Putamen (tissue), 1 donor: Measurements from ENCODE around the gene TWF2.
A peak's percentile ranks its signal among the peaks of the same experiment; 100 is the strongest.
"Not testable (repeated sequence)": the region's sequence is repeated elsewhere in the genome, so short reads cannot be mapped to it uniquely, and the experiment has no call there.

Experiments
- DNase-seq: peaks from one replicate; pipeline ENCODE4 v3.0.0-alpha.2; 2016; ENCODE audit warnings: low spot score

The TWF2 gene

DNA sequence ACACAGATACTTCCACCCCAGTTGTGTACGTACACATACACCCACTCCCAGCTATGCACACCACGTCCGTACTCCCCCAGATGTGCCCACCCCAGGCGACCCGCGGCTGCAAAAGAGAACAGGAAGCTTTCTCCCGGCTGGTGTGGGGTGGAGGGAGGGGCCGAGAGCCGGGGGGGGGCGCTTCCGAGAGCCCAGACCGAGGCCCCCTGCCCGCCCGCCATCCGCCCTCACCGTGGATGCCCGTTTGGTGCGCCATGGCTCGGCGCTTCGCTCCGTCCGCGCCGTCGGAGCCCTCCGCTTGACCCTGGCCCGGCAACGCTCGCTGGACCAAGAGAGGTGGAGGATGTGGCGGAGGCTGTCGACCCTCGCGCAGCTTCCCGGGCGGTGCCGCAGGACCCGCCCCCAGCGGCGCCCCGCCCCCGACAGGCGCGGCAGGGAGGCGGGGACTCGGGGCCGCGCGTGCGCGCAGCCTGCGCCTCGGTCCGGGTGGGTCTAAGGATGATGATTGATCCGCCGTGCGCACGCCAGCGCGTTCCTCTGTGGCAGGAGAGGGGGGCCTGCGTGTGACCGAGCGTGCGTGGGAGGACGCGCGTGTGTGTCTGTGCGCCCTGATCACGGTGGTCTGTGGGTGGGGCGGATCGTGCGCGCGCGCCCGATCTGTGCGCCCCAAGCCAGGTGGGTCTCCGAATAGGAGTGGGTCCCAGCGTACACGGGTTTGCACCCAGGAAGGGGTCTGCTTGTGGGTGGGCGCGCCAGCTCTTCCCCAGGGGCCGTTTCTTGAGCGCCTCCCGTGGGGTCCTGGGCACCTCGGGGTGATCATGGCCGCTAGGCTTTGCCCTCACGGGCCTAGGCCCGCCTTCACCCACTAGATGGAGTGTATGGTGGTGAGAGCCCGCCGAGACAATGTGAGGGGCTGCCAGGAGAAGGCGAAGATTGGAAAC is at the start of gene TWF2:
Gene TWF2 (minus strand): TSS at position 398 of the 941 bp plus-strand sequence. CDS start 142 bp downstream, at position 256.
- peak; percentile 86 for DNase-seq

DNA sequence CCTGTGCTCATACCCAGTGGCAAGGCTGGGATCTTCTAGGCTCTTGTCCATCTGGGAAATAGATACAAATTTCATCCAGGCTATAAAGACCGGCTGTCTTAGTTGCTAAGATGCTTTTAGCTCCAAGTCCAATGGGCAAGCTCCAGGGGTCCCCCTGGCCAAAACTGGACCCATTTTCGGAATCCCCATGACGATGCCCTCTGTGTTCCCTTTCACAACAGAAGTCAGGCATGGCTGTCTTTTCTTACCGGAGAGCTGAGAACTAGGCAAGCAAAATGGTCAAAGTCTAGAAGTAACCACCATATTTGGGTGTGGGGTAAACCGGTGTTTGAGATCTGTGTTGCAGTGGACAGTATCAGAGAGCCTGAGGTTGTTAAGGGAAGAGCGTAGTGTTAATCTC is 49.7 kb upstream of the TWF2 start:
- no peak for DNase-seq

DNA sequence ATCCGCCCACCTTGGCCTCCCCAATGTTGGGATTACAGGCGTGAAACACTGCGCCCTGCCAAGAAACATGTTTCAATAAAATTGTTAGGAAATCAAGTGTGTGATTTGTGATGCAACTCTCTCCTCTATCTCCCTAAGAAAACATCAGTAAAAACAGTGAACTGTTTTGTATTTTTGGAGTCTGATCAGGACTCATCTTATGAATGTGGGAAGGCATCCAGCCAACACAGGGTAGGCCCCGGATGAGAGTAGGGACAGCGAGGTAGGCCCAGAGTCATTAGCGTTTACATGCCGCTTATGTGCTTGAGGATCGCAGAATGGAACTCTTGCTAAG is 47.8 kb upstream of the TWF2 start:
- no peak for DNase-seq

DNA sequence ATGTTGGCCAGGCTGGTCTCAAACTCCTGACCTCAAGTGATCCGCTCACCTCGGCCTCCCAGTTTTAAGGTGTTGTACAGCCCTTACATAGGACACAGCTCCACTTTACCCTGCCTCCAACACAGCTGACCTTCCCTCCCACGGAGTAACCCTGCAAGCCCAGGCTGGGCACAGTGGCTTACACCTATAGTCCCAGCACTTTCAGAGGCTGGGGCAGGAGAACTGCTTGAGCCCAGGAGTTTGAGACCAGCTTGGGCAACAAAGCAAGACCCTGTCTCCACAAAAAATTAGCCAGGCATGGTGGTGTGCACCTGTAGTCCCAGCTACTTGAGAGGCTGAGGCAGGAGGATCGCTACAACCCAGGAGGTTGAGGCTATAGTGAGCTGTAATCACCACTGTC is 45.1 kb upstream of the TWF2 start:
- DNase-seq: not testable (repeated sequence)

DNA sequence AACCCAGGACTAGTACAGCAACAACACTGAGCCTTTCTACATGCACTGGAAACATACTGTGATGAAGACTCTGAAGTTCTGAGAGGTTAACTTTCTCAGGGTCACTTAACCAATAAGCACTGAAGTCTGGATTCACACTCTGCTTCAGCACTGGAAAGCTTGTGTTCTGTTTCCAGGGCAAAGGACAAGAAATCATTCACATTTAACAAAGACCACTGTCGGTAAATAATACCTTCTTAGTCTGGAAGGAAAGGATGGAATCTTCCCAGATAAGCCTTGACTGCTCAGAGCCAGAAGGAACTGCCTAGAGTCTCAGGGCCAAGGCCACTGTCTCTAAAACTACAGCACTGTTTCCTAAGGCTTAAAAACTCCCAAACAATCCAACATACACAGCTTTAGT is 44.3 kb upstream of the TWF2 start:
- no peak for DNase-seq

DNA sequence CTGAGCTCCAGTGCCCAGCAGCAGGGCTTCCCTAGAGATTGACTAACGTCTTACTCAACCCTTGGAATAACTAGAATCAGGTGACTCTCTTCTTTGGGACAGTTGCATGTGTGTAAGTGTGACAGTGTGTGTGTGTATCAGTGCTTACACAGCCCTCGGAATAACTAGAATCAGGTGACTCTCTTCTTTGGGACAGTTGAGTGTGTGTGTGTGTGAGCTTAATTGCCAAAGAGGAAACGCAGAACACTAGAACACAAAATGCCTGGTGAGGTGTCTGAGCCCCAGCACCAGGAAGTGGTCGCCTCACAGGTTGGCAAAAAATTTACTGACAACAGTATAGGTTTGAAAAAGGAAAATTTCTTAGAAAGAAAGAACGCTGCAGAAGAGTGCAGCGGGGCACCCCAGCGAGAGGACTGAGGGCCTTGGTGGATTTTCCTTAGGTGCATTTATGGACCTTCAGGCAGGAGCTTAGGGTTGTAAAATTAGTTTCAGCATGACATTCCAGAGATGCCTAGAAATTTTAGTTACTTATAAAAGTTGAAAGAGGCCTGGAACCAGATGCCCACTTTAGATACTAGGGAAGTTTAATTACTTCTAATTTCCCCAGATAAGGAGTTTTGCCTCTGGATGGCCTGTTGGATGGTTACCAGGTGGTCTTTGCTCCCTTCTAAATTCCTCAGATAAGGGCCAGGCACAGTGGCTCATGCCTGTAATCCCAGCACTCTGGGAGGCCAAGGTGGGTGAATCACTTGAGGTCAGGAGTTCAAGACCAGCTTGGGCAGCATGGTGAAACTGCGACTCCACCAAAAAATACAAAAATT is 43.2 kb upstream of the TWF2 start:
- no peak for DNase-seq

DNA sequence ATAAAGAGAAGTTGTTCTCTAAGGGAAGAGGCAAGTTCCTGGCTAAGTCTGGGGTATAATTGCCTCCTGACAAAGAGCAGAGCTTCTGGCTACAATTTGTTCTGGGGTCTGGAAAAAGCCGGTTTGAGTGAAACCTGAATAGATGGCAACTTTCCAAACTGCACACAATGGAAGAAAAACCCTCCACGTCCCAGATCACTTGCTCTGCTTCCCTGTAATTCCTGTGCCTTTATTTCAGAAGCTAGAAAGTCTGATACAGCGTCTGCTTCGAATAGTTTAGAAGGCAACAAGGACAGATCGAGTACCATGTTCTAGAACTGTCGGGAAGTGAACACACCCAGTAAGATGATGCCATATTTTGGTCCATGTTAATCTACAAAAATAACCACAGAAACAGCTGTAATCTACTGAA is 41.1 kb upstream of the TWF2 start:
- DNase-seq: no peak

DNA sequence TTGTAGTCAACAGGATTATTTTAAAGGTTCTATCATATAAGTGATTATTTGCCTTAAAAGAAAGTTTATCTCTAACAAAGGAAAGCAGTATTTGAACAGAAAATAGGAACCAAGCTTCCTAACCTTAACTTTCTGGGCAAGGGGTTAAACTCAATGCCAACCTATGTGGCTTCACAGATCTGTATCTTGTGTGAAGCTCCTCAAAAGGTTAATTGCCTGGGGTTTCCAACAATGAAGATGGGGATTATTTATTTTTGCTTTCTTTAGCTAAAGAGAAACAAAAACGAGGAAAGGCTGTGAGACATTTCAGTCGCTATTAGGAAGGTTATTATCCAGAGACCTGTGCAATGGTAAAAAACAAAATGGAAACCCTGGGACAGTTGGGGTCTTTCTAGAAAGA is 40.6 kb upstream of the TWF2 start:
- no peak for DNase-seq

DNA sequence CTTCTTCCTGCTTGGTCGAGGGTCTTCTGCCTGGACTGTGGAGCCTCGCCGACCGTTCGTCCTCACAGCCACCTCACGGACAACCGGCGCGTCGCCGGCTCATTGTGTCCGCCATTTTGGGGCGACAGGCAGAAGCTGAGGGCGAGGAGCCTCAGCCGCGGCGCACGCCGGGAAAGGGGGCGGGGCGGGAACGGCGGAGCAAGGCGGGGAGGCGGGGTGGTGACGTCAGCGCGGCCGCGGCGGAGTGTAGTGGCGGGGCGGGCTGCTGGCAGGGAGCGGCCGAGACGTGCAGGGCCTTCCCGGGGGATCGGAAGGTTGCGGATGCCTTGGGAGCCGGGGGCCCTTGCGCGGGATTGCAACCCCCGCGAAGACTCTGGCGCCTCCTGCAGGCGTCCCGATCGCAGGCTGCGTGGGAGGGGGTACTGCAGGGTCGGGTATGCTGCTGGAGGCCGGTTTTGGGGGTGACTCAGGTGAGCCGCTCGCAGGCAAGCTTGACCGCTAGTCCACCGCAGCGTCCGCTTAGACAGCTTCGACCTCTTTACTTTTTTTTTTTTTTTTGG is 39.6 kb upstream of the TWF2 start, which contains the start of gene WDR82:
Gene WDR82 (minus strand): TSS at position 140 of the 560 bp plus-strand sequence. CDS start 288 bp downstream, outside the sequence.
- DNase-seq: peak; percentile 94

DNA sequence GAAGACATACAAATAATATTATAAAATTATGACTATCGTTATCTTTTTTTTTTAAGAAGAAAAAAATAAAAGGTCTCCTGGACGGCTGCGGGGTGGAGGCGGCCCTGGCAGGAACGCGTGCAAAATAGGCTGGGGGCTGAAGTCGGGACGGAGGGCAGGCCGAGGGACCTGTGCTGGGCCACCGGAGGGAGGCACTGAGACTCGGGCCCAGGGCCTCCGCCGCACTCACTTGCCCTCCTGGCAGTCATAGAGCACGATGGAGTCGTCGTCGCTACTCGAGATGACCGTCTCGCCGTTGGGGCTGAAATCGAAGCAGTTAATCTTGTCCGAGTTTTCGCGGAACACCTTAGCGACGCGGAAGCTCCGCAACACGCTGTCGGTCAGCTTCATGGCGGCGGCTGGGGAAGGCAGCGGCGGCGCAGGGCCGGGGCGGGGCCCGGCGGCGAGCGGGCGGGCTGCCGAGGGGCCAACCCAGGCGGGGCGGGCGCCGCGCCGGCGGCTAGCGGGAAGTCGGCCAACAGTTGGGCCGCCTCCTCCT is 39.1 kb upstream of the TWF2 start:
- no peak for DNase-seq

DNA sequence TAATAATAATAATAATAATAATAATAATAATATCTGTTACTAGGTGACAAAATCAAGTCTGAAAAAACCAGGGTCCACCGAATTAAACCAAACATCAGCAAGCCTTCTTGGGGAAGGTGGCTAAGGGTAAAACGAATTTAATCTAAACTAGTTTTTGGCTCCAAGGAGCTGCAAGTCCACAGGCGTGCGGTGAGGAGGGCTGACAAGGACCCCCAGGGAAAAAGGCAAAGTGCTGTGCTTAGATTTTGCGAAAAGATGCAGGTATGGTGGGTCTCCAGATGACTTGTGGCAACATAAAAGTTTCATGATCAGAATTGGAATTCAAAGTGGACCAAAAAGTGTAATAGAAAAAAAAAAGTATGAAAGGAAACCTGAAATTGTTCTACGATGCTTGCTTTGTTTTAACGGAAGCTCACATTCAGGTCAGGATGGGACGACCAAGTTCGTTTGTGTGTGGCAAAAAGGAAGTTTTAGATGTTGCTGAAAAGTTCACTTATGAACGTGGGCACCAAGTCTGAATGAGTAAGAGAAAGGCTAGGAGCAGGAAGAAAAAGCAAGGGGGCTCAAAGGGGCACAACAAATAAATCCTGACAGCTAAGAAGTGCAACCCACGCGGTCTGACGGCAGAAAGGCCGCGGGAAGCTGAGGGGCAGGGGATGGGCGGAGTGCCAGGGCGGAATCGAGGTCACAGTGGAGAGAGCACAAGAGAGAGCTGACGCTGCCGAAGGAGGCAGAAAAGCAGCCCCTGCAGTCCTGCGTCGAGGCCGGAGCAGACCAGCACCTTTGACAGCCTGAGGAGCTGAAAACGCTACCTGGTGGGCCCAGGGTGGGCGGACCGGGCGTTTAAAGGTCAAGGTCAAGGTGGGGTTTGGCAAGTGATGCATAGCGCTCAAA is 38.4 kb upstream of the TWF2 start:
- peak; percentile 43 for DNase-seq

DNA sequence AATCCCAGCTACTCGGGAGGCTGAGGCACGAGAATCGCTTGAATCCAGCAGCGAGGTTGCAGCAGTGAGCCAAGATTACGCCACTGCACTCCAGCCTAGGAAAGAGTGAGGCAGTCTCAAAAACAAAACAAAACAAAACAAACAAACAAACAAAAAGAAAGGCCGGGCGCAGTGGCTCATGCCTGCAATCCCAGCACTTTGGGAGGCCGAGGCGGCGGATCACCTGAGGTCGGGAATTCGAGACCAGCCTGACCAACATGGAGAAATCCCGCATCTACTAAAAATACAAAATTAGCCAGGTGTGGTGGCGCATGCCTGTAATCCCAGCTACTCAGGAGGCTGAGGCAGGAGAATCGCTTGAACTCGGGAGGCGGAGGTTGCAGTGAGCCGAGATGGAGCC is 35.8 kb upstream of the TWF2 start:
- not testable (repeated sequence) for DNase-seq

DNA sequence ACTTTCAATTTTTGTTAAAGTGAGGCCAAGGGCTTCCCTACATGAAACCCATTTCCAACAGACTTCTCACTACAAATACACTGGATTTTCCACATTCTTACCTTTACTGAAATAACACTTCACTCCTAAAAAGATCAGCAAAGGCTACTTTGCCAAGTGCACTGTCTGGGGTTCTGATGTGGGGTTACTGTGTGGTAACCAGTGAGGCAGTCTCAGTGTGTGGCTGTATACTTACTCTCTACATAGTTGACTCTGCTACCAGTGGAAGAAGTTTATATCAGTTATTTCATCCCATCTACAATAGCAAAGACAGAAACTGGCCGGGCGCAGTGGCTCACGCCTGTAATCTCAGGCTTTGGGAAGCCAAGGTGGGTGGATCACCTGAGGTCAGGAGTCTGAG is 33.9 kb upstream of the TWF2 start:
- no peak for DNase-seq

DNA sequence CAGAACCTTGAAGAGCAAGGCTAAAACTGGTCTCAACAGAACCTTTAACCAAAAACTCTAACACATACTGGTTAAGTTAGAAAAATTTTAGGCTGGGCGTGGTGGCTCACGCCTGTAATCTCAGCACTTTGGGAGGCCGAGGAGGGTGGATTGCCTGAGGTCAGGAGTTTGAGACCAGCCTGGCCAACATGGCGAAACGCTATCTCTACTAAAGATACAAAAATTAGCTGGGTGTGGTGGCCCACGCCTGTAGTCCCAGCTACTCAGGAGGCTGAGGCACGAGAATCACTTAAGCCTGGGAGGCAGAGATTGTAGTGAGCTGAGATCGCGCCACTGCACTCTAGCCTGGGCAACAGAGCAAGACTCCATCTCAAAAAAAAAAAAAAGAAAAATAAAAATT is 33.2 kb upstream of the TWF2 start:
- DNase-seq: not testable (repeated sequence)

DNA sequence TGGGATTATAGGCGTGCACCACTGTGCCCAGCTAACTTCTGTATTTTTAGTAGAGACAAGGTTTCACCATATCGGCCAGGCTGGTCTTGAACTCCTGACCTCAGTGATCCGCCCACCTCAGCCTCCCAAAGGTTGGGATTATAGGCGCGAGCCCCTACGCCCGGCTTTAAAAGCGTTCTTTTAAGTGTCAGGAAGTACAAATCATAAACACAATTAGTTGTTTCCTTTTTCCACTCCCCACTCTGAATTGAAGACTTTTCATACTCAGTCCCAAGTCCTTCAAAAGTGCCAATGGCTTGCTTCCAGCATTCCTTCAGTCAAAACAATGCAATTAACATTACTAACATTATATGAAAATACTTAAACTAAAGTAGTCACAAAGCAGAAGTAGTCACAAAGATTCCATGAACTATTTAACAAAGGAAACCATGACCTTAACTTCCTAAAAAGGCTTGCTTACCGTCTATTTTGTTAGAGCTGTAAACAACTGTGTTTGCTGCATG is 31.3 kb upstream of the TWF2 start:
- no peak for DNase-seq

DNA sequence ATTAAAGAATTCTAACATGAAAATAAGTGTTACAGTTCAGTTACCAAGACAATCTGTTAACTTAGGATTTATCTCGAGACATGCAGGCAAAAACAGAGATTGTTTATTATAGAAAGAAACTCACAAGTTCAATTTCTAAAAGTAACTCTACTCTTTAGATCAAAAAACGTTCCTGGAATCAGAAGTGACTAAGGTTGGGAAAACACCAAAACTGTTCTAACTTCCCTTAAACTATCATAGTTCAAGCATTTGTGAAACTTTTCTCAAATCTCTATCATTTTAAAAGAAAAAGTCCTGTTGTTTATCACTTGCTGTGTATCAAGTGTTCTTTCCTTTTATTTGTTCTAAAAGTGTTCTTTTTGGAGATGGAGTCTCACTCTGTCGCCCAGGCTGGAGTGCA is 30.8 kb upstream of the TWF2 start:
- DNase-seq: no peak

DNA sequence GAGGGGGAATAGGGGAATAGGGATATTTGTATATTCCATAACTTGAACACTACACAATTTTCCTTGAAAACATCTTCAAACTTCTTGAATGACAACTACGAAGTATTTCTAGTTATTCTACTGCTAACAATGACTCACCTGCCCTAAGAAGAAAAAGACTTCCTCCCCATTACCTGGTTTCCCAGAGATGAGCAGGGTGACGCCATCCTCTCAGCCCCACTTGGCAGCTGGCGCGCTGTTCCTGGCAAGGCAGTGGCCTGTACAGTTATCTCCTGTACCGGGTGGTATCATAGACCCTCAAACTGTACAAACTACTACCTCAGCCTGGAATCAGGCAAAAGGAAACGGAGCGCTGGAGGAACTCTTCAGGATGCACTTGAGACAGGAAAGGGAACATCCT is 29.1 kb upstream of the TWF2 start:
- DNase-seq: no peak

DNA sequence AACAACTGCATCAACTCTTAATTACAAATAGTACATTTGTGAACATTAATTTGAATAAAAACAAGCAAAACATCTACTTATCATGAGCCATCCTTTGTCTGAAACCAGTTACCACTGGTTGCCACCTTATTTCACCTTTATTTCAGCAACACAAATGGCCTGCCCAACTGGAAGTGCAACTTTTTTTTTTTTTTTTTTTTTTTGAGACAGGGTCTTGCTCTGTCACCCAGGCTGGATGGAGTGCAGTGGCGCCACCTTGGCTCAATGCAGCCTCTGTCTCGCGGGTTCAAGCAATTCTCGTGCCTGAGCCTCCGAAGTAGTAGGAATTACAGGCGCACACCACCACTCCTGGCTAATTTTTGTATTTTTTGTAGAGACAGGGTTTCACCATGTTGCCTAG is 26.4 kb upstream of the TWF2 start:
- no peak for DNase-seq

DNA sequence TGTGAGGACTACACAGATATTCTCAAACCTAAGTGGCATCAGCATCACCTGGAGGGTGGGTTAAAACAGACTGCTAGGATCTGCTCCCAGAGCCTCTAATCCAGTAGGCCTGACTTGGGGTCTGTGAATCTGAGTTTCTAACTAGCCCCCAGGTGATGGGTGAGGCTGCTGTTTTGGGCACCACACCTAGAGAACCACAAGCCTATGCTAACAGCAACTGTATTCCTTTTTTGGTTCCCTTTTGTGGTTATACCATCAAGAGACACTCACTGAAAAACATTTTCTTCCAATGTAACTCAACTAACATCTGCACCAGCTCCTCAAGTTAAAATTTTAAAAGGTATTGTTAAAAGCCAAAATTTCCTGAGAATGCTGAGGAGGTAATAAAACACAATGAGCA is 23.5 kb upstream of the TWF2 start:
- DNase-seq: no peak

DNA sequence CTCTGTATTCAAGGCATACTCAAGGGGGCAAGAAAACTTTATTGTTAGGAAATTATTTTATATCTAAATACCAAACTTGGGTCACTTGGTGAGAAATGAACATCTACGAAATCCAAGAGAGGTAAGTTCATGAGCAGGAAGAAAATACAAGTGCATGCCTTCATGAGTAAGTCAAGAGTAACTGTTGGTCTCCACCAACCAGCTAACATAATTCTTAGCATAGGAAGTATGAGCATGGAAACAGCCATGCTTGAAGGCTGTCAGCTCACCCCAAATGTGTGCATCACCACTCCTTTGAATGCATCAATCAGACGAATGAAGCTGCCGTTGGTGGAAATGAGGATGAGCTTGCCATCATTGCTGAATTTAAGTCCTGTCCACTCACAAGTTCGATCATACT is 20.5 kb upstream of the TWF2 start:
- no peak for DNase-seq

DNA sequence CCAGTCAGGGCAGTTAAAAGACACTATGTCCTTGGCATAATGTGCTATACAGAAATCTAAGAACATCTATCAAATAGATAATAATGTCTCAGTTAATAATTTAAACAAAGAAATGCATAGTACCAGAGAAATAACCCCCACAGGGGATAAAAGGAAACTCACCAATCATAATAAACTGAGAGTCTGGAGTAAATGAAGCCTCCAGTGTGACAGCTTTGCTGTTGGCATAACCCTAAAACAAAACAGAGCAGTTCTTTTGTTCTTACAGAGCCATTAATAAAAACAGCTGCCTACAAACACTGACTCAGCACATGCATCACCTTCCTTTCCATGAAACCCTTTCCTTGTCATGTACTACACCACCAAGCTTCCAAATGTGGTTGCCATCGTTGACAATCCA is 20.1 kb upstream of the TWF2 start:
- DNase-seq: no peak
